Kidney (tissue), 14 donors: ENCODE results near the gene KCNQ1OT1. TPM values are rescaled to one million over a fixed set of nuclear protein-coding genes. Genes with fewer than 3 reads are reported as not detected.

ENCODE experiments used
- DNase-seq, 5 donors: peaks; one replicate each; pipeline ENCODE4 v3.0.0-alpha.2; 2013 to 2020
- FAIRE-seq: peaks from 2 replicates; lab custom pipeline; 2012; peaks lifted over from hg19 to GRCh38; lab: Jason Lieb, UNC
- H3K27ac ChIP-seq, 2 donors: one replicate each; pipeline ENCODE4 v1.7.0; 2013; ENCODE audit warnings: low read depth in 2 of 2, low read length in 2 of 2, inconsistent platforms in 1 of 2
- H3K27me3 ChIP-seq: one replicate; pipeline ENCODE4 v1.7.1; 2013; ENCODE audit warnings: low read length, inconsistent platforms; ENCODE audit not compliant: control insufficient read depth, insufficient read depth
- H3K36me3 ChIP-seq, 3 donors: one replicate each; pipeline versions ENCODE4 v1.7.0 to v1.7.1; 2013; ENCODE audit warnings: low read length in 3 of 3, control low read depth in 1 of 3, inconsistent platforms in 1 of 3; ENCODE audit not compliant: insufficient read depth in 3 of 3, control insufficient read depth in 2 of 3
- H3K4me1 ChIP-seq, 3 donors: one replicate each; pipeline versions ENCODE4 v1.7.0 to v1.7.1; 2013; ENCODE audit warnings: low read length in 3 of 3, inconsistent platforms in 1 of 3, low read depth in 1 of 3; ENCODE audit not compliant: control insufficient read depth in 2 of 3, insufficient read depth in 2 of 3
- H3K4me3 ChIP-seq, 3 donors: one replicate each; pipeline versions ENCODE4 v1.7.0 to v1.8.1; 2013; ENCODE audit warnings: low read length in 3 of 3, control low read depth in 1 of 3, inconsistent platforms in 1 of 3
- H3K9ac ChIP-seq, 3 donors: one replicate each; pipeline versions ENCODE4 v1.7.0 to v1.7.1; 2013; ENCODE audit warnings: low read length in 3 of 3, control low read depth in 1 of 3, inconsistent platforms in 1 of 3
- H3K9me3 ChIP-seq, 3 donors: one replicate each; pipeline versions ENCODE4 v1.7.0 to v1.7.1; 2013; ENCODE audit warnings: low read length in 3 of 3, control low read depth in 1 of 3, inconsistent platforms in 1 of 3; ENCODE audit not compliant: control insufficient read depth in 2 of 3, insufficient read depth in 1 of 3
- CTCF ChIP-seq: IDR thresholded peaks from 3 replicates; pipeline ENCODE4 v1.5.1; 2012; ENCODE audit warnings: mild to moderate bottlenecking, moderate library complexity, borderline replicate concordance; ENCODE audit not compliant: insufficient read depth; ENCODE audit errors: extremely low read depth
- intact Hi-C: fragments of 100-400 bp; cut with DNase I; formaldehyde crosslinking; loops from one replicate; pipeline ENCODE4 v1.11.1; 2022
- polyA plus RNA-seq: library from polyadenylated mRNA; stranded (reverse); fragments of 350-450 nt; fragmentation: Illumina TruSeq; extraction: RNeasy Lipid Tissue Mini Kit (QIAGEN cat#74804); gene quantifications from one replicate; pipeline ENCODE4 v1.2.3, GENCODE V29; 2014; ENCODE audit warnings: low read depth, low replicate concordance; ENCODE audit not compliant: insufficient read depth
- total RNA-seq: library from RNA; stranded (reverse); fragmentation: NEBNext Ultra II Directional; extraction: Animal tissue kit (Norgen Biotek cat#: 25700); gene quantifications from one replicate; pipeline ENCODE4 v1.2.1, GENCODE V29; 2021
- donor health status: control.
- donor health status: control.
- donor health status: control.
- donor health status: control.
- donor health status: control.
- donor health status: DM: yes; HTN: yes; CAD: no.
- donor health status: Normal renal cell carcinoma (clear cell type).

Gene KCNQ1OT1
- total and polyA plus RNA-seq, 2 donors from 2014 or later = 0.22 to 4.4 TPM

DNA sequence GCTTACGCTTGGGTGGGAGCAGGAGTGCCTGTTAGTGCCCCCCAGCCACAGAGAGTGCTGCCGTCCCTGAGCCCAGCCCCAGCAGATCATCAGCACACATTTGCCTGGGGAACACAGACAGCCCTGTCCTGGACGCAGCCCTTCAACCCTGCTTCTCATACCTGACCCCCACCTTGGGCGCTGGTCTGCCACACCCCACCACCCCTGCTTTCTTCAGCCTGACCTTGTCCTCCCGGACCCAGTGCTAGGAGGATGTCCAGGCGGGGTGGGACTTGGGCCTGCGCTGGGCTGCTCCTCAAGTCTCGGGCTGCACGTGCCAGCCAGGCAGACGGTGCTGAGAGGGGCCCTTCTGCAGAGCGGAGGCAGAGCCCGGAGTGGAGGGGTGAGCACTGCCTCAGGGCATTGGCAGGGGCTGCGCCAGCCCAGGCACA, 119.2 kb downstream of the KCNQ1OT1 start:
- H3K27ac ChIP-seq = no peak overlapping the region
- TF ChIP-seq CTCF = no peak
- H3K4me3 ChIP-seq = no peak overlapping the region
- H3K36me3 ChIP-seq = no peaks in the 10 kb centered on the region
- no peaks in the 10 kb centered on the region for H3K27me3 ChIP-seq
- no peak overlapping the region for H3K9ac ChIP-seq
- no peaks in the 10 kb centered on the region for H3K9me3 ChIP-seq
- peak in 3 of 5 donors; percentile 8 to 66 (median 34) for DNase-seq
- intact Hi-C loops = no loop called here
- FAIRE-seq = no peak
- H3K4me1 ChIP-seq = no peaks in the 10 kb centered on the region

DNA sequence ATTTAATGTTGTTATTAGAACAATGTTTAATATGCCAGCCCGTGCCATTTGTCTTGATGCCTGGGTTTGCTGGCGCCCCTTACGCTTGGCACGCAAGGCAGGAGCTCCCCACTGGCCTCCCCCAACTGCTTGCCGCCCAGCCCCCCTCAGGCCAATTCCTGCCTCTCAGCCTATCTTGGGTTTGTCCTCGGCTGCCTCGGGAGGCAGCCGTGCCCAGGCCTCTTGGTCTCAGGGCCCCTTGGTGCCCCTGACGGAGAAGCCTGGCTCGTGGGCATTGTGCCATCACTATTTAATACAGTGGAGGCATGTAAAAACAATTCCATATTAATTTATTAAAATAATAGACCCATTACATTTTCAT, 119.8 kb downstream of the KCNQ1OT1 start:
- intact Hi-C loops = no loop called here
- H3K27ac ChIP-seq = no peak overlapping the region
- TF ChIP-seq CTCF = no peak
- FAIRE-seq = no peak
- peak in 3 of 5 donors; percentile 8 to 37 (median 18) for DNase-seq
- H3K27me3 ChIP-seq = no peaks in the 10 kb centered on the region
- H3K4me3 ChIP-seq = no peak overlapping the region
- no peaks in the 10 kb centered on the region for H3K9me3 ChIP-seq
- no peaks in the 10 kb centered on the region for H3K36me3 ChIP-seq
- H3K9ac ChIP-seq = no peak overlapping the region
- H3K4me1 ChIP-seq = no peaks in the 10 kb centered on the region

DNA sequence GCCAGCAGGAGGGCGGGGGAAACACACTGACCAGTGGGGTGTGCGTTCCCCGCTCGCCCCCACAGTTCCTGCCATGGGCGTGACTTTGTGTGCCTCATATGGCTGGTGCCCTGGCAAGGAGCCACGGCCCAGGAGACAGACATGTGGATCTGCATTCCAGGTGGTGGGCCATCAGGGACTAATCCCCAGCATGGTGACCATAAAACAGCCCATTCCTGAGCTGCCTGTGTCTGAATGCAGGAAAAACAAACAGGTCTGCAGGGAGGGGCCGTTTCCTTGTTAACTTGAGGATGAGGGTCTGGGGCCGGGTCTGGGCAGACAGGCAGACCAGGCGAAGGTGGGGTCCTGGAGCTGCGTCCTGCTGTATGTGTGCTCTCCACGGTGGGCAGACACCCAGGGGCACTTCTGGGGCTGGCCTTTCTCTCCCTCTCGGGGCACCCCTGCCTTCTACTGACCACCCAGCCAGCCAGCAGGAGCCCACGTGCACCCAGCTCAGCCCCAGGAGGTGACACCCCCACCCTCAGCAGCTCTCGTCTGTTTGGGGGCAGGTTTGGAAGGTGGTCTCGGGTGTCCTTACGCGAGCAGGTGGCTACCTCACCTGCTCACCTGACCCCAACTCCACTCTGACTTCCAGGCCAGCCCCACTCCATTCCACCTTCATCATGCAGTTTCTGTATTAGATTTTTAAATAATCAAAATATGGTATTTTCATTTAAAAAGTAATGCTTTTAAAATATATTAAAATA, 120.3 kb downstream of the KCNQ1OT1 start:
- peak in 4 of 5 donors; percentile 21 to 71 (median 50) for DNase-seq

More for the DNA sequence above, 120.3 kb downstream of the KCNQ1OT1 start:
- no peak for FAIRE-seq
- Histone ChIP-seq H3K4me3 (no peak overlapping the region), H3K9ac (no peak overlapping the region), H3K9me3 (no peaks in the 10 kb centered on the region), H3K36me3 (no peaks in the 10 kb centered on the region), H3K4me1 (no peaks in the 10 kb centered on the region), H3K27ac (no peak overlapping the region), H3K27me3 (no peaks in the 10 kb centered on the region)
- TF ChIP-seq CTCF = no peak
- intact Hi-C loops = no loop called here
